Smooth muscle cell (in vitro differentiated cells): ENCODE measurements around the gene CSGALNACT2. TPM values are rescaled to one million over a fixed set of nuclear protein-coding genes. Genes with fewer than 3 reads are reported as not detected.
A peak's percentile ranks its signal among the peaks of the same experiment; 100 is the strongest.

Experiments
- DNase-seq: peaks from one replicate; lab custom pipeline; 2025; ENCODE audit not compliant: unreplicated experiment; lab: John Stamatoyannopoulos, UW
- H2AFZ ChIP-seq: fragments of 200-600 bp; sonication (generic); 2 replicates; pipeline ENCODE4 v1.6.0; 2016; ENCODE audit warnings: antibody characterized with exemption, low read depth, mild to moderate bottlenecking
- H3F3A ChIP-seq: fragments of 200-600 bp; sonication (generic); 2 replicates; pipeline ENCODE4 v1.6.0; 2017; ENCODE audit warnings: antibody characterized with exemption, low read depth
- H3K27ac ChIP-seq: fragments of 200-600 bp; sonication (generic); 2 replicates; pipeline ENCODE4 v1.5.1; 2016; ENCODE audit warnings: low read depth, mild to moderate bottlenecking
- H3K27me3 ChIP-seq: fragments of 200-600 bp; sonication (generic); 2 replicates; pipeline ENCODE4 v1.6.1; 2016; ENCODE audit warnings: low read depth, mild to moderate bottlenecking
- H3K36me3 ChIP-seq: fragments of 200-600 bp; sonication (generic); 2 replicates; pipeline ENCODE4 v1.5.1; 2016; ENCODE audit warnings: low read depth
- H3K4me1 ChIP-seq: fragments of 200-600 bp; sonication (generic); 2 replicates; pipeline ENCODE4 v1.5.1; 2016; ENCODE audit warnings: low read depth
- H3K4me2 ChIP-seq: fragments of 200-600 bp; sonication (generic); 2 replicates; pipeline ENCODE4 v1.6.0; 2016; ENCODE audit warnings: mild to moderate bottlenecking
- H3K4me3 ChIP-seq: fragments of 200-600 bp; sonication (generic); 2 replicates; pipeline ENCODE4 v1.5.1; 2016; ENCODE audit warnings: mild to moderate bottlenecking
- H3K79me2 ChIP-seq: fragments of 200-600 bp; sonication (generic); 2 replicates; pipeline ENCODE4 v1.6.0; 2016; ENCODE audit warnings: low read depth, mild to moderate bottlenecking
- H3K9ac ChIP-seq: fragments of 200-600 bp; sonication (generic); 2 replicates; pipeline ENCODE4 v1.6.0; 2016; ENCODE audit warnings: low read depth
- H3K9me3 ChIP-seq: fragments of 200-600 bp; sonication (generic); replicated peaks from 2 replicates; pipeline ENCODE4 v1.5.1; 2016; ENCODE audit warnings: low read depth
- H4K20me1 ChIP-seq: fragments of 200-600 bp; sonication (generic); 2 replicates; pipeline ENCODE4 v1.6.0; 2016; ENCODE audit warnings: low read depth
- CTCF ChIP-seq: fragments of 200-600 bp; sonication (generic); IDR thresholded peaks from 2 replicates; pipeline ENCODE4 v1.5.1; 2017; ENCODE audit warnings: borderline replicate concordance, mild to moderate bottlenecking, antibody characterized with exemption; ENCODE audit not compliant: insufficient read depth, poor library complexity, severe bottlenecking
- WGBS: methylation state at CpG from one replicate; pipeline ENCODE4 v1.1.7; 2016; ENCODE audit warnings: low lambda C conversion rate; 5-methylcytosine and 5-hydroxymethylcytosine counted together
- polyA plus RNA-seq: library from polyadenylated mRNA; unstranded; fragments of >200 nt; fragmentation: Nextera tagmentation; extraction: Ambion mirVana; gene quantifications from 2 replicates; pipeline ENCODE4 v1.2.1, GENCODE V29; 2016
- total RNA-seq: library from RNA; depleted of rRNA; stranded (reverse); fragments of >200 nt; gene quantifications from 2 replicates; pipeline ENCODE4 v1.2.3, GENCODE V29; 2014

The CSGALNACT2 gene, protein sequence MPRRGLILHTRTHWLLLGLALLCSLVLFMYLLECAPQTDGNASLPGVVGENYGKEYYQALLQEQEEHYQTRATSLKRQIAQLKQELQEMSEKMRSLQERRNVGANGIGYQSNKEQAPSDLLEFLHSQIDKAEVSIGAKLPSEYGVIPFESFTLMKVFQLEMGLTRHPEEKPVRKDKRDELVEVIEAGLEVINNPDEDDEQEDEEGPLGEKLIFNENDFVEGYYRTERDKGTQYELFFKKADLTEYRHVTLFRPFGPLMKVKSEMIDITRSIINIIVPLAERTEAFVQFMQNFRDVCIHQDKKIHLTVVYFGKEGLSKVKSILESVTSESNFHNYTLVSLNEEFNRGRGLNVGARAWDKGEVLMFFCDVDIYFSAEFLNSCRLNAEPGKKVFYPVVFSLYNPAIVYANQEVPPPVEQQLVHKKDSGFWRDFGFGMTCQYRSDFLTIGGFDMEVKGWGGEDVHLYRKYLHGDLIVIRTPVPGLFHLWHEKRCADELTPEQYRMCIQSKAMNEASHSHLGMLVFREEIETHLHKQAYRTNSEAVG
- total RNA-seq (40.4 and 43.2 TPM in 2 replicates), polyA plus RNA-seq (29.1 and 35.6 TPM in 2 replicates)

GRCh38 chr10:43138021-43138756, at the start of gene CSGALNACT2:
TSS of gene CSGALNACT2 (plus strand) at chr10:43138445. CDS start at chr10:43155150, 16,705 bp downstream.
- Histone ChIP-seq H3K4me1 (peaks cover 16% of the 10 kb centered on the region), H3K27me3 (no peaks in the 10 kb centered on the region), H3K36me3 (no peaks in the 10 kb centered on the region), H3K4me3 (peak within 1 kb of the TSS; percentile 99), H3K9me3 (no peaks in the 10 kb centered on the region), H3K79me2 (peaks cover 61% of the 10 kb centered on the region), H3K9ac (peak within 1 kb of the TSS; percentile 98), H3K4me2 (peak within 1 kb of the TSS; percentile 99), H4K20me1 (peaks cover 41% of the 10 kb centered on the region), H2AFZ (peak within 1 kb of the TSS; percentile 88), H3F3A (peaks cover 10% of the 10 kb centered on the region), H3K27ac (peak within 1 kb of the TSS; percentile 99)
- WGBS, result under 1% methylated on average over 78 of the region's 93 CpGs
- TF ChIP-seq CTCF, result no peak
- DNase-seq, result peak; percentile 53

DNA sequence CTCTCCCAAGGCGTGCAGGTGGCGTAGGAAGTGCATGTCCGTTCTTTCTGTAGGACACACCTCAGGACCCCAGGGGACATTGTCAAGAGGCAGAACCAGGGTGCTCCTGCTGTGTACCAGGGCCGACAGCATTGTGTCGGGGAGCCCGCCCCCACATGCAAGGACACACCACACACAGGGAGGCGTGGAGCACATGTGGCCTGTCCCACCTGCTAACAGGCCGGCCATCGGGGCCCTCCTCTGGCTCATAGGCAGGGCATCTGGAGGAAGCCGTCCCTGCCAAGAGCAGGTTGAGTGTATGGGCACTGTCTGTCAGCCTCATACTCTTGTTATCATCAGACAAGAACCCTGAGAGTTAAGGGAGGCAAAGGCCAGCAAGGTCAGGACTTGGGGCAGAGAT, 48.7 kb upstream of the CSGALNACT2 start:
- Histone ChIP-seq H3K4me3 (no peak overlapping the region), H3F3A (no peaks in the 10 kb centered on the region), H3K4me1 (no peaks in the 10 kb centered on the region), H3K4me2 (no peak overlapping the region), H3K27me3 (peaks cover 7% of the 10 kb centered on the region), H3K79me2 (no peaks in the 10 kb centered on the region), H4K20me1 (no peaks in the 10 kb centered on the region), H2AFZ (no peak overlapping the region), H3K36me3 (no peaks in the 10 kb centered on the region), H3K9me3 (no peaks in the 10 kb centered on the region), H3K9ac (no peak overlapping the region), H3K27ac (no peak overlapping the region)
- DNase-seq, result no peak
- TF ChIP-seq CTCF, result no peak
- WGBS, result 93% methylated on average over 10 of the region's 10 CpGs

GRCh38 chr10:43090188-43090587, 48.1 kb upstream of the CSGALNACT2 start:
- no peaks in the 10 kb centered on the region for H3F3A ChIP-seq
- H4K20me1 ChIP-seq, result no peaks in the 10 kb centered on the region
- H3K4me3 ChIP-seq, result no peak overlapping the region
- WGBS, result 86% methylated on average over 8 of the region's 8 CpGs
- H2AFZ ChIP-seq, result no peak overlapping the region
- H3K9me3 ChIP-seq, result no peaks in the 10 kb centered on the region
- no peak for DNase-seq
- no peak overlapping the region for H3K9ac ChIP-seq
- H3K79me2 ChIP-seq, result no peaks in the 10 kb centered on the region
- H3K4me1 ChIP-seq, result no peaks in the 10 kb centered on the region
- no peaks in the 10 kb centered on the region for H3K36me3 ChIP-seq
- no peak for TF ChIP-seq CTCF
- H3K27ac ChIP-seq, result no peak overlapping the region
- H3K27me3 ChIP-seq, result peaks cover 11% of the 10 kb centered on the region
- H3K4me2 ChIP-seq, result no peak overlapping the region
